Activated naive CD8-positive, alpha-beta T cell treated with anti-CD3 and anti-CD28 coated beads, Interleukin-2, amount 10 ng/mL, durations not matched to agents 7 days and 5 days (primary cell): Measurements from ENCODE around the gene NMBR. TPM values are rescaled to one million over a fixed set of nuclear protein-coding genes. Genes with fewer than 3 reads are reported as not detected.
A peak's percentile ranks its signal among the peaks of the same experiment; 100 is the strongest.
"Not testable (repeated sequence)": the region's sequence is repeated elsewhere in the genome, so short reads cannot be mapped to it uniquely, and the experiment has no call there.

ENCODE experiments used
- ATAC-seq: fragments of 150-1000 bp; cut with Tn5 transposase; one replicate; pipeline ENCODE4 v1.10.0; 2021; ENCODE audit warnings: low read depth, moderate library complexity
- POLR2A ChIA-PET: fragments of 350-600 bp; sonication (Branson Sonifier 250); formaldehyde crosslinking; loops from one replicate; lab custom pipeline; 2021; ENCODE audit warnings: antibody characterized with exemption; lab: Charles Lee
- DNase-seq: peaks from one replicate; pipeline ENCODE4 v3.0.0; 2021
- H3K27ac Mint-ChIP-seq: one replicate; pipeline ENCODE4 v1.8.0; 2022; ENCODE audit warnings: mild to moderate bottlenecking, mixed read lengths
- H3K27me3 Mint-ChIP-seq: one replicate; pipeline ENCODE4 v1.8.0; 2022; ENCODE audit warnings: mild to moderate bottlenecking, moderate library complexity, mixed read lengths
- H3K36me3 Mint-ChIP-seq: one replicate; pipeline ENCODE4 v1.8.0; 2021; ENCODE audit warnings: mild to moderate bottlenecking, mixed read lengths
- H3K4me1 Mint-ChIP-seq: one replicate; pipeline ENCODE4 v1.8.0; 2021; ENCODE audit warnings: mixed read lengths
- H3K4me3 Mint-ChIP-seq: one replicate; pipeline ENCODE4 v1.8.0; 2022; ENCODE audit warnings: mild to moderate bottlenecking, moderate library complexity, mixed read lengths
- H3K9me3 Mint-ChIP-seq: one replicate; pipeline ENCODE4 v1.8.0; 2021; ENCODE audit warnings: mixed read lengths
- total RNA-seq, 2 experiments: library from RNA; stranded (reverse); gene quantifications; one replicate each; pipeline ENCODE4 v1.2.3, GENCODE V29; 2021

Gene NMBR
- total RNA-seq: not detected

DNA sequence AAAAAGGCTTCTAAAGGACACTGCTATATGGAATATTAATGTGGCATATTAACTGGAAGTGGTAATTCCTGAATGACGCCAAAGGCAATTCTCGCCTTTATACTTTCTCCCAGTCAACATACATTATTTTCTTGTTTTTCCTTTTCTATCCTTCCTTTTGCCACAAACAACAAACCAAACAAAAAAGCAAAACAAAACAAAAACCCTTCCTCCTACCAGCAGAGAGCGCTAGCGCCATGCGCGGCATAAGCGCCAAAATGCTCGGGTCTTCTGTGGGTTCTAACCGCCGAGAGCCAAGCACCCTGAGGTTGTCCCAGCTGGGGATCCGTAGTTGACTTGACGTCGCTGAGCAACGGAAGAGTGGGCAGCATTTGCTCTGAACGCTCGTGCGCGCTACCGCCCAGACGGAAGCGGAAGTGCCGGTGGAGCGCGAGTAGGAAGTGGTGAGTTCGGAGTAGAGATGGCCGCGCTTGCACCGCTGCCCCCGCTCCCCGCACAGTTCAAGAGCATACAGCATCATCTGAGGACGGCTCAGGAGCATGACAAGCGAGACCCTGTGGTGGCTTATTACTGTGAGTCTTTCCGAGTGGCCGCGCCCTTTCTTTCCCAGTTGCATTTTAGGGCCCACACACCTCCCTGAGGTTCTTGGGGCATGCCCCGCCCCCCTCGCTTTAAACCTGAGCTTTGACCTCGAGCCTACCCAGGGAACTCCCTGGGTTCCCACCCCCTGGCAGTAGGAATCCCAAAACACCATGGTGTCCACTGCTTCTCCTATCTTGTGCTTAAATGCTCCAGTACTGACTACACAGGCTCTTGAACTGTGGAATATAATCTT, at the start of gene NMBR, which contains the start of gene VTA1:
Gene NMBR (minus strand): TSS at position 295 of the 835 bp plus-strand sequence. CDS start 58,464 bp downstream, outside the sequence.
Gene VTA1 (plus strand): TSS at position 436 of the 835 bp plus-strand sequence. CDS start 25 bp downstream, at position 461.
- peaks cover 28% of the 10 kb centered on the region for H3K4me1 Mint-ChIP-seq
- no peaks in the 10 kb centered on the region for H3K27me3 Mint-ChIP-seq
- H3K27ac Mint-ChIP-seq: peak within 1 kb of the TSS; percentile 77
- peak within 1 kb of the TSS; percentile 87 for H3K4me3 Mint-ChIP-seq
- POLR2A ChIA-PET: interaction anchor here (0.7 to 1.3 kb wide), 2 partner anchors 9 to 1033 kb away, joined by 3 to 4 read pairs; no protein-coding TSS in a partner anchor
- ATAC-seq (peak; percentile 98), DNase-seq (peak; percentile 92)
- H3K36me3 Mint-ChIP-seq: peaks cover 18% of the 10 kb centered on the region
- no peaks in the 10 kb centered on the region for H3K9me3 Mint-ChIP-seq

DNA sequence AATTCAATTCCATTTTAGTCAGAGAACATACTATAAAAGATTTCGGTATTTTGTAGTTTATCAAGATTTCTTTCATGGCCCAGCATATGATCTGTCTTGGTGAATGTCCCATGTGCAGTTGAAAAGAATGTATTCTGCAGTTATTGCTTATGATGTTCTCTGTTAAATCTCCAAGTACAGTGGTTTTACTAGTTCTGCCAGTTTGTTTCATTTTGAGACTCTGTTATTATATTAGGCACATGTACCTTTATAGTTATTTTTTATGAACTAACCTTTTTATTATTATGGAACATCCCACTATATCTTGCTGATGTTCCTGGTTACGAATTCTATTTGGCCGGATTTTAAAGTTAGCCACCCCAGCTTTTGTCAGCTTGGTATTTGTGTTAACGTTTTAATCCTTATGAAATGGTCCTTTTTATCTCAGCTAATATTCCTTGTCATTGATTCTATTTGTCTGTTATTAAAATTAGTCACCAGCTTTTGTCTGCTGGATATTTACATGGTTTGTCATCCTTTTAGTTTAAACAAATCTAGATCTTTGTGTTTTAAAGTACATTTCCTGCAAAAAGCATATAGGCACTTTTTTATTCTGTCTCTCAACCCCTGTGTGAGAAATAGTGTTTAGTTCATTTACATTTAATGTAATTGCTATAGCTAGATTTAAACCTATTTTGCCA, 49.1 kb upstream of the NMBR start:
- Mint-ChIP-seq H3K36me3 (peaks cover 21% of the 10 kb centered on the region), H3K9me3 (no peaks in the 10 kb centered on the region), H3K27ac (no peak overlapping the region), H3K27me3 (no peaks in the 10 kb centered on the region), H3K4me3 (no peak overlapping the region), H3K4me1 (peaks cover 13% of the 10 kb centered on the region)
- ATAC-seq (no peak), DNase-seq (no peak)
- POLR2A ChIA-PET: interaction anchor here (0.6 kb wide), 2 partner anchors 170 to 1079 kb away, joined by 3 read pairs; no protein-coding TSS in a partner anchor

GRCh38 chr6:142193621-142194020, 46.7 kb upstream of the NMBR start:
- H3K4me1 Mint-ChIP-seq: peaks cover 12% of the 10 kb centered on the region
- peaks cover 22% of the 10 kb centered on the region for H3K36me3 Mint-ChIP-seq
- H3K9me3 Mint-ChIP-seq: no peaks in the 10 kb centered on the region
- no peaks in the 10 kb centered on the region for H3K27me3 Mint-ChIP-seq
- no peak for DNase-seq
- no peak for ATAC-seq
- POLR2A ChIA-PET: no interaction called here
- H3K27ac Mint-ChIP-seq: no peak overlapping the region
- H3K4me3 Mint-ChIP-seq: no peak overlapping the region

- Mint-ChIP-seq H3K27me3 (no peaks in the 10 kb centered on the region), H3K36me3 (peaks cover 22% of the 10 kb centered on the region), H3K4me1 (peaks cover 11% of the 10 kb centered on the region), H3K9me3 (no peaks in the 10 kb centered on the region), H3K27ac (no peak overlapping the region), H3K4me3 (no peak overlapping the region)
- no peak for DNase-seq
- POLR2A ChIA-PET: no interaction called here
- no peak for ATAC-seq
Observed at GRCh38 chr6:142192343-142192742, 45.4 kb upstream of the NMBR start.

DNA sequence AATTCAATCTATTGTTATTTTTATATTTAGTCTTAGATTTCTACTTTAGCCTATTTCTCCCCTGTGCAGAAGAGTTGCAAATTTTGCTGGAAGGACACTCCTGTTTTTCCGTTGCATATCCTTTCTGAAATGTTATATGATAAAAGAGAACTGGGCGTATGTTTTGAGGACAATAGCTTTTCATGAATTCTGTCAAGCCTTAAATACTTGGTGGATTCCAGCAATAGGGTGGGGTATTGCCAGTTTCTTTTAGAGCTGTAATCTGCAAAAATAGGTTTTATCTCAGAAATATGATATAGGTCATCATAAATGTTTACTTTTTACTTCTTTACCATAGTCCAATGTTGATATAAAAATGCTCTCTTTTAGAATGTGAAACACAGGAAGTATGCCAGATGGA, 42.1 kb upstream of the NMBR start:
- peaks cover 2% of the 10 kb centered on the region for H3K4me1 Mint-ChIP-seq
- no peak overlapping the region for H3K4me3 Mint-ChIP-seq
- H3K27ac Mint-ChIP-seq: no peak overlapping the region
- POLR2A ChIA-PET: no interaction called here
- H3K27me3 Mint-ChIP-seq: no peaks in the 10 kb centered on the region
- no peaks in the 10 kb centered on the region for H3K9me3 Mint-ChIP-seq
- ATAC-seq (no peak), DNase-seq (no peak)
- H3K36me3 Mint-ChIP-seq: peaks cover 18% of the 10 kb centered on the region

GRCh38 chr6:142188341-142188740, 41.4 kb upstream of the NMBR start:
- ATAC-seq, DNase-seq, H3K27ac Mint-ChIP-seq, H3K9me3 Mint-ChIP-seq, H3K4me3 Mint-ChIP-seq, H3K4me1 Mint-ChIP-seq, H3K27me3 Mint-ChIP-seq, POLR2A ChIA-PET: not testable (repeated sequence)
- peaks cover 15% of the 10 kb centered on the region for H3K36me3 Mint-ChIP-seq

GRCh38 chr6:142187209-142187608, 40.3 kb upstream of the NMBR start:
- H3K27ac Mint-ChIP-seq: no peak overlapping the region
- POLR2A ChIA-PET: interaction anchor here (0.7 to 1.2 kb wide), 2 partner anchors 21 to 1898 kb away, joined by 3 to 4 read pairs; no protein-coding TSS in a partner anchor

DNA sequence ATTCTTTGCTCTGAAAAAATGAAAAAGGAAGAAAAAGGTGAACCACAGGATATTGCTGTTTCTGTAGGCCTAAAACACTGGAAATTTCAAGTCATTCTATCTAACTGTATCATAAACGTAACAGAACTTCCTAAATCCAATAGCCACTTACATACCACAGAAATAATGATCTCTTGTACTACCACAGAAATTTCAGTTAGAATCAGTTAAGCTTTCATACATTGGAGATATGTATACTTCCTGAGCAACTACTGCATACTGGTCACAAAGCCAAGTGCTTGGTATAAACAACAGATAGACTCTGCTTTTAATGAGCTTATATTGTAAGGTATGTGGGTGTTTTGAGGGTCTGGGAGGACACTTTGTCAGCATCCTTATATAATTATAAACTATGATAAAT, 38.7 kb upstream of the NMBR start:
- H3K4me3 Mint-ChIP-seq: no peak overlapping the region
- H3K36me3 Mint-ChIP-seq: peaks cover 18% of the 10 kb centered on the region
- H3K27me3 Mint-ChIP-seq: no peaks in the 10 kb centered on the region
- H3K4me1 Mint-ChIP-seq: peaks cover 4% of the 10 kb centered on the region
- ATAC-seq (no peak), DNase-seq (no peak)
- no peak overlapping the region for H3K27ac Mint-ChIP-seq
- POLR2A ChIA-PET: no interaction called here
- no peaks in the 10 kb centered on the region for H3K9me3 Mint-ChIP-seq

More at GRCh38 chr6:142187209-142187608, 40.3 kb upstream of the NMBR start:
- Mint-ChIP-seq H3K4me3 (no peak overlapping the region), H3K4me1 (peaks cover 4% of the 10 kb centered on the region), H3K27me3 (no peaks in the 10 kb centered on the region), H3K36me3 (peaks cover 17% of the 10 kb centered on the region), H3K9me3 (no peaks in the 10 kb centered on the region)
- DNase-seq (no peak), ATAC-seq (no peak)

- POLR2A ChIA-PET: no interaction called here
- Mint-ChIP-seq H3K9me3 (no peaks in the 10 kb centered on the region), H3K27me3 (no peaks in the 10 kb centered on the region), H3K4me3 (no peak overlapping the region), H3K27ac (no peak overlapping the region), H3K36me3 (peaks cover 16% of the 10 kb centered on the region), H3K4me1 (peaks cover 4% of the 10 kb centered on the region)
- DNase-seq: no peak
- ATAC-seq: no peak
Observed at GRCh38 chr6:142184307-142184706, 37.4 kb upstream of the NMBR start.

DNA sequence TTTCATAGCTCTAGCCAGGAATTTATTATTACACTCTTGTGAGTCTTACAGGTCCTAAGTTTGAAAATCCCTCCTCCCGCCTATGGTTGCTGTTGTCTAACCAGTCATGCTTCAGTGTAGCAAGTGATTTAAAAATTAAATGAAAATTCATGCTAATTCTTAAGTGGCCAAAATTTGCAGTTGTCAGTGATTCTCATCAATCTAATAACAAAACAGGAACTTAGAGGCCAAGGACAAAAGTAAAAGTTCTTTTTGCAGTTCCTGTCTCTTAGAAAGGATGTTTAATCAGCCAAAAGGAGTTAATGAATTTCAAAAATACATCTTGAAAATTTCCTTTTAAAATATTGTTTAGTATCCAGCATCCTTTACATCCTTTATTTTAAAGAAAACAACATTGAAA, 36.4 kb upstream of the NMBR start:
- Mint-ChIP-seq H3K27me3 (no peaks in the 10 kb centered on the region), H3K36me3 (peaks cover 15% of the 10 kb centered on the region), H3K4me3 (no peak overlapping the region), H3K9me3 (no peaks in the 10 kb centered on the region), H3K4me1 (peaks cover 4% of the 10 kb centered on the region), H3K27ac (no peak overlapping the region)
- POLR2A ChIA-PET: no interaction called here
- no peak for DNase-seq
- ATAC-seq: no peak

- POLR2A ChIA-PET: no interaction called here
- Mint-ChIP-seq H3K4me3 (no peak overlapping the region), H3K36me3 (peaks cover 26% of the 10 kb centered on the region), H3K4me1 (peaks cover 4% of the 10 kb centered on the region), H3K27me3 (no peaks in the 10 kb centered on the region), H3K9me3 (no peaks in the 10 kb centered on the region), H3K27ac (no peak overlapping the region)
- ATAC-seq: no peak
- no peak for DNase-seq
Observed at GRCh38 chr6:142182004-142182403, 35.1 kb upstream of the NMBR start.

DNA sequence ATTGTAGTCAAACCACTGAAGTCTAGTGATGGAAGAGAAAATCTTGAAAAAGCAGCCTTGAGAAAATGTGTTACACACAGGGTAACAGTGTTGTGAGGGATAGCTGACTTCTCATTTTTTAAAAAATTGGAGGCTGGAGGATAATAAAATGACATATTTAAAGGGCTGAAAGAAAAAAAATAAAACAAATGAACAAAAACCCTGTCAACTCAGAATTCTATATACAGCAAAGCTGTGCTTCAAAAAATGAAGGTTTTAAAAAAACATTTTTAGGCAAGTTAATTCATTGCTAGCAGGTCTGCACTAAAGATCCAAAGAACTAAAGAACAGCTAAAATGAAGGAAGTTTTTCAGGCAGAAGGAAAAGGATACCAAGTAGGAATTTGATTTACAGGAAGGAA, 31.2 kb upstream of the NMBR start:
- no peak for DNase-seq
- no peaks in the 10 kb centered on the region for H3K27me3 Mint-ChIP-seq
- no peak overlapping the region for H3K4me3 Mint-ChIP-seq
- POLR2A ChIA-PET: no interaction called here
- no peaks in the 10 kb centered on the region for H3K9me3 Mint-ChIP-seq
- no peak for ATAC-seq
- H3K36me3 Mint-ChIP-seq: peaks cover 45% of the 10 kb centered on the region
- H3K27ac Mint-ChIP-seq: no peak overlapping the region
- H3K4me1 Mint-ChIP-seq: peaks cover 2% of the 10 kb centered on the region

DNA sequence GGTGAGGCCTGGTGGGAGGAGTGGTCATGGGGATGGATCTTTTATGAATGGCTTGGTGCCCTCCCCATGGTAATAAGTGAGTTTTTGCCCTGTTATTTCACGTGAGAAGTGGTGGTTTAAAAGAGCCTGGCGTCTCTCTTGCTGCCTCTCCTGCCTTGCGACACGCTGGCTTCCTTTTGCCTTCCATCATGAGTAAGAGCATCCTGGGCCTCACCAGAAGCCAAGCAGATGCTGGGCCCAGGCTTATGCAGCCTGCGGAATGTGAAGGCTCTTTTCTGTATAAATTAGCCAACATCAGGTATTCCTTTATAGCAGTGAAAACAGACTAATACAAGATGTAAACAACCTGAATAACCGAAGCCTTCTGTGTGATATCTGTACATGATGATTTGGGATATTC, 27.8 kb upstream of the NMBR start:
- no peak for ATAC-seq
- no peak overlapping the region for H3K4me3 Mint-ChIP-seq
- H3K36me3 Mint-ChIP-seq: peaks cover 53% of the 10 kb centered on the region
- H3K27me3 Mint-ChIP-seq: no peaks in the 10 kb centered on the region
- no peaks in the 10 kb centered on the region for H3K9me3 Mint-ChIP-seq
- DNase-seq: no peak
- POLR2A ChIA-PET: no interaction called here
- H3K4me1 Mint-ChIP-seq: no peaks in the 10 kb centered on the region
- H3K27ac Mint-ChIP-seq: no peak overlapping the region
